Smooth muscle cell (in vitro differentiated cells): ENCODE data around the gene C1orf21. TPM values are rescaled to one million over a fixed set of nuclear protein-coding genes. Genes with fewer than 3 reads are reported as not detected.

Source experiments
- DNase-seq: peaks from one replicate; lab custom pipeline; 2025; ENCODE audit not compliant: unreplicated experiment; lab: John Stamatoyannopoulos, UW
- H2AFZ ChIP-seq: fragments of 200-600 bp; sonication (generic); 2 replicates; pipeline ENCODE4 v1.6.0; 2016; ENCODE audit warnings: antibody characterized with exemption, low read depth, mild to moderate bottlenecking
- H3F3A ChIP-seq: fragments of 200-600 bp; sonication (generic); 2 replicates; pipeline ENCODE4 v1.6.0; 2017; ENCODE audit warnings: antibody characterized with exemption, low read depth
- H3K27ac ChIP-seq: fragments of 200-600 bp; sonication (generic); 2 replicates; pipeline ENCODE4 v1.5.1; 2016; ENCODE audit warnings: low read depth, mild to moderate bottlenecking
- H3K27me3 ChIP-seq: fragments of 200-600 bp; sonication (generic); 2 replicates; pipeline ENCODE4 v1.6.1; 2016; ENCODE audit warnings: low read depth, mild to moderate bottlenecking
- H3K36me3 ChIP-seq: fragments of 200-600 bp; sonication (generic); 2 replicates; pipeline ENCODE4 v1.5.1; 2016; ENCODE audit warnings: low read depth
- H3K4me1 ChIP-seq: fragments of 200-600 bp; sonication (generic); 2 replicates; pipeline ENCODE4 v1.5.1; 2016; ENCODE audit warnings: low read depth
- H3K4me2 ChIP-seq: fragments of 200-600 bp; sonication (generic); 2 replicates; pipeline ENCODE4 v1.6.0; 2016; ENCODE audit warnings: mild to moderate bottlenecking
- H3K4me3 ChIP-seq: fragments of 200-600 bp; sonication (generic); 2 replicates; pipeline ENCODE4 v1.5.1; 2016; ENCODE audit warnings: mild to moderate bottlenecking
- H3K79me2 ChIP-seq: fragments of 200-600 bp; sonication (generic); 2 replicates; pipeline ENCODE4 v1.6.0; 2016; ENCODE audit warnings: low read depth, mild to moderate bottlenecking
- H3K9ac ChIP-seq: fragments of 200-600 bp; sonication (generic); 2 replicates; pipeline ENCODE4 v1.6.0; 2016; ENCODE audit warnings: low read depth
- H3K9me3 ChIP-seq: fragments of 200-600 bp; sonication (generic); replicated peaks from 2 replicates; pipeline ENCODE4 v1.5.1; 2016; ENCODE audit warnings: low read depth
- H4K20me1 ChIP-seq: fragments of 200-600 bp; sonication (generic); 2 replicates; pipeline ENCODE4 v1.6.0; 2016; ENCODE audit warnings: low read depth
- CTCF ChIP-seq: fragments of 200-600 bp; sonication (generic); IDR thresholded peaks from 2 replicates; pipeline ENCODE4 v1.5.1; 2017; ENCODE audit warnings: borderline replicate concordance, mild to moderate bottlenecking, antibody characterized with exemption; ENCODE audit not compliant: insufficient read depth, poor library complexity, severe bottlenecking
- WGBS: methylation state at CpG from one replicate; pipeline ENCODE4 v1.1.7; 2016; ENCODE audit warnings: low lambda C conversion rate; 5-methylcytosine and 5-hydroxymethylcytosine counted together
- polyA plus RNA-seq: library from polyadenylated mRNA; unstranded; fragments of >200 nt; fragmentation: Nextera tagmentation; extraction: Ambion mirVana; gene quantifications from 2 replicates; pipeline ENCODE4 v1.2.1, GENCODE V29; 2016
- total RNA-seq: library from RNA; depleted of rRNA; stranded (reverse); fragments of >200 nt; gene quantifications from 2 replicates; pipeline ENCODE4 v1.2.3, GENCODE V29; 2014

The C1orf21 gene
- total and polyA plus RNA-seq, 2 experiments from 2014 or later, result 24.2 to 39.4 TPM

- no peak overlapping the region for H3K9ac ChIP-seq
- H4K20me1 ChIP-seq, result peaks cover 7% of the 10 kb centered on the region
- H3F3A ChIP-seq, result no peaks in the 10 kb centered on the region
- no peaks in the 10 kb centered on the region for H3K36me3 ChIP-seq
- no peak for DNase-seq
- H3K27ac ChIP-seq, result no peak overlapping the region
- peaks cover 53% of the 10 kb centered on the region for H3K79me2 ChIP-seq
- no peaks in the 10 kb centered on the region for H3K9me3 ChIP-seq
- WGBS, result 95% methylated on average over 7 of the region's 7 CpGs
- no peaks in the 10 kb centered on the region for H3K27me3 ChIP-seq
- no peak overlapping the region for H2AFZ ChIP-seq
- peaks cover 6% of the 10 kb centered on the region for H3K4me1 ChIP-seq
- H3K4me2 ChIP-seq, result no peak overlapping the region
- no peak overlapping the region for H3K4me3 ChIP-seq
- TF ChIP-seq CTCF, result no peak
Measured at GRCh38 chr1:184437291-184437690, 50.5 kb downstream of the C1orf21 start.

- H3K4me1 ChIP-seq, result peaks cover 6% of the 10 kb centered on the region
- TF ChIP-seq CTCF, result no peak
- H3K27ac ChIP-seq, result no peak overlapping the region
Measured at GRCh38 chr1:184438363-184438762, 51.5 kb downstream of the C1orf21 start.

GRCh38 chr1:184442260-184442659, 55.4 kb downstream of the C1orf21 start:
- no peaks in the 10 kb centered on the region for H3K36me3 ChIP-seq
- H4K20me1 ChIP-seq, result no peaks in the 10 kb centered on the region
- no peak for TF ChIP-seq CTCF
- no peak for DNase-seq
- no peak overlapping the region for H3K27ac ChIP-seq
- no peak overlapping the region for H3K4me3 ChIP-seq
- H3K9ac ChIP-seq, result no peak overlapping the region
- no peaks in the 10 kb centered on the region for H3K9me3 ChIP-seq
- H3K27me3 ChIP-seq, result no peaks in the 10 kb centered on the region
- H3K4me2 ChIP-seq, result no peak overlapping the region
- H3K79me2 ChIP-seq, result peaks cover 53% of the 10 kb centered on the region
- WGBS, result 60% methylated on average over 3 of the region's 3 CpGs
- H3F3A ChIP-seq, result no peaks in the 10 kb centered on the region
- H3K4me1 ChIP-seq, result peaks cover 6% of the 10 kb centered on the region
- H2AFZ ChIP-seq, result no peak overlapping the region

More at GRCh38 chr1:184438363-184438762, 51.5 kb downstream of the C1orf21 start:
- Histone ChIP-seq H3K27me3 (no peaks in the 10 kb centered on the region), H3K4me2 (no peak overlapping the region), H3F3A (no peaks in the 10 kb centered on the region), H2AFZ (no peak overlapping the region), H3K9me3 (no peaks in the 10 kb centered on the region), H3K4me3 (no peak overlapping the region), H3K9ac (no peak overlapping the region), H3K79me2 (peaks cover 47% of the 10 kb centered on the region), H3K36me3 (no peaks in the 10 kb centered on the region), H4K20me1 (peaks cover 7% of the 10 kb centered on the region)
- 100% methylated on average over 2 of the region's 2 CpGs for WGBS
- DNase-seq, result no peak

GRCh38 chr1:184443201-184443600, 56.4 kb downstream of the C1orf21 start:
- H3K27me3 ChIP-seq, result no peaks in the 10 kb centered on the region
- no peak for TF ChIP-seq CTCF

More at GRCh38 chr1:184443201-184443600, 56.4 kb downstream of the C1orf21 start:
- 90% methylated on average over 3 of the region's 3 CpGs for WGBS
- H3K4me1 ChIP-seq, result peaks cover 6% of the 10 kb centered on the region
- no peaks in the 10 kb centered on the region for H3F3A ChIP-seq
- H3K27ac ChIP-seq, result no peak overlapping the region
- no peaks in the 10 kb centered on the region for H4K20me1 ChIP-seq
- no peak for DNase-seq
- H3K4me3 ChIP-seq, result no peak overlapping the region
- no peak overlapping the region for H2AFZ ChIP-seq
- no peaks in the 10 kb centered on the region for H3K9me3 ChIP-seq
- no peak overlapping the region for H3K9ac ChIP-seq
- peaks cover 56% of the 10 kb centered on the region for H3K79me2 ChIP-seq
- H3K4me2 ChIP-seq, result no peak overlapping the region
- H3K36me3 ChIP-seq, result no peaks in the 10 kb centered on the region
